DMS 273 (cell line): ENCODE results near the gene VTCN1.
"Not testable (repeated sequence)": the region's sequence is repeated elsewhere in the genome, so short reads cannot be mapped to it uniquely, and the experiment has no call there.

Experiments
- DNase-seq: peaks from one replicate; lab custom pipeline; 2025; ENCODE audit not compliant: unreplicated experiment; lab: John Stamatoyannopoulos, UW

The VTCN1 gene

GRCh38 chr1:117169871-117170596 lies 40.7 kb downstream of the VTCN1 start:
- DNase-seq = no peak

GRCh38 chr1:117167402-117167801 lies 43.3 kb downstream of the VTCN1 start:
- no peak for DNase-seq

DNA sequence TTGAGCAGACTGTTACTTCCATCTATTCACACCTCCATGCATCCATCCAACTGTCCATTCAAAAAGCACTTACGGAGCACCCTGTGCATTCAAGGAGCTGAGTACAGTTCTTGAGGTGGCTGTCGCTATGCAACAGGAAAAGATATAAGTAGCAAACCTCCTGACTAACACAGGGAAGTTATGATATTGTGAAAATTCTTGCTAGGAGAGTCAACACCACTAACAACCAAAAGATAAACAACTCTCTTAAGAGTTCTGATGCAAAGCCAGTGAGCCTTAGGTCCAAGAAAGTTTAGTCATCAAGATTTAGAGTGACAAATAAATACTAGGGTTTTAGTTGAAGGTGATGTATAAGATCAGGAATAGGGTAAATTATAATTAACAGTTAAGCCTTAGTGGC lies 44.7 kb downstream of the VTCN1 start:
- DNase-seq = no peak

GRCh38 chr1:117164209-117164608 lies 46.5 kb downstream of the VTCN1 start:
- DNase-seq = no peak

DNA sequence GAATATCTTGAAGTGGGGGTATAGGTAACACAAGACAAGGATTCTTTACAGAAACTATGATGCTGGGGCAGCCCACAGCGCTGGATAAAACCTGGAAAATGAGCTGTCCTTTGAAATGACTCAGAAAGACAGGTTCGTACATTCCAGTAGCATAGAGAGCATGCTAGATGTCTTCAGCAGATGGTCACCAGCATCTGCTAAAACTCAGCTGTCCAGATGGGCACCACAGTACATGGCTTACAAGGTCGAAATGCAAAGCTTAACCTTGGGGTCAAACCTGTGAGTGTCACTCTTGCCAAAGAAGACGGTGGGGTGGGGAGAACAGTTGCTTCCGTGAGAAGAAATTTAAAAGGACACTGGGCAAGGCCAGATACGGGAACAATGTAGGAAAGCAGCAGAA lies 47.9 kb downstream of the VTCN1 start:
- DNase-seq = peak; percentile 90

- DNase-seq = peak; percentile 91
Measured at GRCh38 chr1:117161887-117162286, 48.8 kb downstream of the VTCN1 start.

GRCh38 chr1:117151305-117151704 lies 59.4 kb downstream of the VTCN1 start:
- not testable (repeated sequence) for DNase-seq

GRCh38 chr1:117150316-117150715 lies 60.4 kb downstream of the VTCN1 start:
- no peak for DNase-seq

DNA sequence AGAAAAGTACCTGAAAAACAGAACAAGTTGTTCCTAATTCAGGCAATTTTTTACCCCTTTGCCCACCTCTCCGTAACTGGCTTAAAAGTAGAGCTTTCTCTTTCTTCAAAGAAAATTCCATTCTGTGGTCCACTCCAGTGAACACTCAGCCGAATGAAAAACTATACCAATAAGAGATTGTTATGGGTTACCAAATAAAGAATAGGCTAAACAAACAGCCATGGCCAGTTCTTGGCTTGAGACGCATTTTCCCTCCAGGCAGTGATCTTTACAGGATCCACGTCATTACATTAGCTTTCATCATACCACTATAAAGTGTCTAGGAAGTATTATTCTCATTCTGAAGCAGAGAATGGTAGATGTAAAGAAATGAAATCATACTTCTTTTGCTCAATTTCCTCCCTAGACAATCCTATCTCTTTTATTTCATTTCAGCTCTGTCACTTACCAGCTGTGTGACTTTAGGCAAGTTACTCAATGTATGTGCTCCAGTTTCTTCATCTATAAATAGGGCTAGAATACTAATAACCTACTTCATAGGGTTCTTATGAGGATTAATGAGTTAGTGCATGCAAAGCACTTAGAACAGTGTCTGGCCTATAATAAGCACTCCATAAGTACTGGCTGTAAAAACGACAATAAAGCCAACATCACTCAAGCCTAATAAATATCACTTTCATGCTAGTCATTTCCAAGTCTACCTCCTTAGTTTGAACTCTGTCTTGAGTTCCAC lies 62.7 kb downstream of the VTCN1 start:
- no peak for DNase-seq

- DNase-seq = no peak
Measured at GRCh38 chr1:117147341-117147831, 63.3 kb downstream of the VTCN1 start.

- DNase-seq = peak; percentile 84
Measured at GRCh38 chr1:117146575-117147340, 64.0 kb downstream of the VTCN1 start.

DNA sequence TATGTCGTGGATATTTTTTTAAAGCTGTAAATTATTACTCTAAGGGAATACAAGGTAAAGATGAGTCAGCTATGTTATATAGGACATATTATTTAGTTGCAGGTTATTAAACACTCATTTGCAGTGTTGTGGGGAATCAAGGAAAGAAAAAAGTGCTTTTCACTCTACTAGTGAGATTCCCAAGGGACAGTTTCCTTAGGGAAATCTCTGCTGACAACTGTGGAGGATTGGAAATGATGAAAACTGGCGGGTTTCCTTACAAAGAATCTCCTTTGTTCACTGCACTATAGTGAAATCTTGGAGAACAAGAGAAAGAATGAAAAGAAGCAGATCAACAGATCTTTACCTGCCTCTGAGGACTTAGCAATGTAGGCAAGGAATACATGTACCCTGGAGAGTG lies 64.7 kb downstream of the VTCN1 start:
- no peak for DNase-seq

DNA sequence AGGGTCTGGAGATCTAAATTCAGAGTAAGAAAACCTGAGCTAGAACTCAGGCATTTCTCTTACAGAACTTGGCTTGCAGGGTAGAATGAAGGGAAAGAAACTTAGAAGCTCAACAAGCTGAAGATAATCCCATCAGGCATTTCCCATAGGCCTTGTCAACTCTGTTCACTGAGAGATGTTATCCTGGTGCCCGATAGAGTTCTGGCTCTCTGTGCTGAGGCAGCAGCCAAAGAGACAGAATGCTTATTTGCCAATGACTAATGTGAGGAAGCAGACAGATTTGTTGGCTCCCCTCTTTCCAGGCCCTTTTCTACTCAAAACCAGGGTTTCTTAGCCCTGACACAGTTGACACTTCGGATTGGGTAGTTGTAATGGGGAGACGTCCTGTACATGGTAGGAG lies 66.9 kb downstream of the VTCN1 start:
- no peak for DNase-seq

DNA sequence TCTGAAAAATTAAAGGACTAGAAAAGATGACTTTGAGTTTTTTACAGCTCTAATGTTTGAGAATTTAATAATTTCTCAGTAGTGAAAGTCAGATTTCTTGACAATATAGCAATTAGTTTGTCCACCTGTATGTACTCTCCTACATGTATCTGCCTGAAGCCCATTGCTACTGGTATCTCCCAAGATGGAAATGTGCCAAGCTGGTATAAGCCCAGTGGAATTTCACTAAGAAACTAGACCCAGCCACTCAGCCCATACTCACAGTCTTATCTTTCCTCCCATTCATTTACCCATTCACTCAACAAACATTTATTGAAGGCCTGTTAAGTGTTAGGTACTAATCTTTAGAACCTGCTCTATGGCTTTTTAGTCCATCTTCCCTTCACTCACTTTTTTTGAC lies 67.6 kb downstream of the VTCN1 start:
- DNase-seq = no peak

DNA sequence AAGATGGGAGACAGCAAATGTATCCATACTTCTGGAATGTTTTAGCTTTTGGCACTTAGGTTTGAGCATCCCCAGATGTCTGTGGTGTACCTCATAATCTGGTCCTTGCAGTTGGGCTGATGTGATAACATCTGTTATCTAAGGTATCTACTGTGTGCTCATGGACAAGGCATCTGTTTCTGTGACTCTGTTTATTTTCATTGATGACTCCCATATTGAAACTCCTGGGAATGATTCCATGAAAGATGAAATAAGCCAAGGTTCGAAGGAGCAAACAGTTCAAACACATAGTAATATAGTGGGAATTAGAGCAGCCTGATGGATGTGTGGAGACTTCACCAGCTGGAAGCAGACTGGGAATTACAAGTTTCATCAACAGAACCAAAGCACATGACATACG lies 68.5 kb downstream of the VTCN1 start:
- no peak for DNase-seq

DNA sequence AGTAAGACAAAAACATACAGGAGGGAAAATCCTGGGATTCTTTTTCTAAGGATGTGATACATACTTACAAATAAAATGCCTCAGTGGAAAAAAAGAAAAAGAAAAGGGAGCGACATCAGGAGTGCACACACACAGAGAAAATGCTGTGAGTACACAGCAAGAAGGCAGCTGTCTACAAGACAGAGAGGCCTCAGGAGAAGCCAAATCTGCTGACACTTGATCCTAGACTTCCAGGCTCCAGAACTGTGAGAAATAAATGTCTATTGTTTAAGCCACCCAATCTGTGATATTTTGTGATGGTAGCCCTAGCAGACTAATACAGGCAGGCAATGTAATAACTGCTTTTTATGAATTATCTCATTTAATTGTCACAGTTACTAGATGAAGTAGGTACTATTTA lies 72.2 kb downstream of the VTCN1 start:
- DNase-seq = no peak

- DNase-seq = no peak
Measured at GRCh38 chr1:117138106-117138505, 72.6 kb downstream of the VTCN1 start.

DNA sequence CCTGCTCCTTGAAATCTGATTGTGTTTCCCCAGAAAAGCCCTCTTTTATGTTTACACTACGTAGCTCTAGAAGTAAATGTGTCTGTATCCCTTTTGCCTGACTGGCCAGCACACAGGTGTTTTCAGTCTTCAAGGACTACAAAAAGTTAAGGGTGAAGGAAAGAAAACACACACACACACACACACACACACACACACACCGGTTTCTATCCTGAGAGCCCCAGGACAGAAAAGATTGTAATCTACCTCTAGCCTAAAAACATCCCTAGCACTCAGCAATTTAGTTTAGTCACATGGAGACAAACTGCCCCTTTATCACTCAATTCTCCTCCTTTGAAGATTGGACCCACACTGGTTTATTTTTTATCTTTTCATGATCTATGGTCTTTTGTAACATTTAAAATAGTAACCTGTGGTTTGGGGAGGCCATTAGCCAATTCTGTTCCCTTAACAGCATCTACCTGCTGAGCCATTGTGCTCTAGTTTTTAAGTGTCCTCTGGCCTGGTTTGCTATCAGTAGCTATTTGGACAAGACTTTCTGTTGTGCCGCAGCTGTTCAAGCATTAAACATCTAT lies 73.4 kb downstream of the VTCN1 start:
- no peak for DNase-seq

- DNase-seq = no peak
Measured at GRCh38 chr1:117136749-117137148, 74.0 kb downstream of the VTCN1 start.

- DNase-seq = no peak
Measured at GRCh38 chr1:117135329-117135728, 75.4 kb downstream of the VTCN1 start.

GRCh38 chr1:117130526-117130925 lies 80.2 kb downstream of the VTCN1 start:
- DNase-seq = no peak
